ENCODE results near the gene SERPINA7. TPM values are rescaled to one million over a fixed set of nuclear protein-coding genes. Genes with fewer than 3 reads are reported as not detected.

Gene SERPINA7
- total RNA-seq, 1 donor from 2014 or later, result not detected

Other genes with a start within 250 kb of the SERPINA7 start
- 4.9 TPM for gene NRK, start 216.2 kb downstream of the SERPINA7 start, total RNA-seq
- 11.5 TPM for gene PWWP3B, start 129.6 kb upstream of the SERPINA7 start, total RNA-seq

All from cardiac septum (tissue), 1 donor.